WTC11 (cell line): ENCODE data around the gene MCOLN3. TPM values are rescaled to one million over a fixed set of nuclear protein-coding genes. Genes with fewer than 3 reads are reported as not detected.

ENCODE experiments used
- ATAC-seq: fragments of 200-7000 bp; cut with Tn5 transposase; 2 replicates; pipeline ENCODE4 v1.10.0; 2021; ENCODE audit warnings: mild to moderate bottlenecking, moderate library complexity
- CTCF ChIA-PET: fragments of 300-600 bp; sonication (Branson Sonifier 250); formaldehyde crosslinking; loops from one replicate; lab custom pipeline; 2021; ENCODE audit warnings: antibody characterized with exemption; lab: Charles Lee
- POLR2A ChIA-PET: fragments of 350-600 bp; sonication (Branson Sonifier 250); formaldehyde crosslinking; loops from one replicate; lab custom pipeline; 2021; ENCODE audit warnings: antibody characterized with exemption; lab: Charles Lee
- DNase-seq: peaks from one replicate; pipeline ENCODE4 v3.0.0; 2021; ENCODE audit warnings: low spot score
- H3K27ac Mint-ChIP-seq: 2 replicates; pipeline ENCODE4 v1.8.0; 2021; ENCODE audit warnings: mixed read lengths
- H3K27me3 Mint-ChIP-seq: 2 replicates; pipeline ENCODE4 v1.8.0; 2021; ENCODE audit warnings: low read depth, mild to moderate bottlenecking, moderate library complexity, mixed read lengths
- H3K36me3 Mint-ChIP-seq: 2 replicates; pipeline ENCODE4 v1.8.0; 2021; ENCODE audit warnings: mixed read lengths
- H3K4me1 Mint-ChIP-seq: 2 replicates; pipeline ENCODE4 v1.8.0; 2022; ENCODE audit warnings: mixed read lengths
- H3K4me3 Mint-ChIP-seq: 2 replicates; pipeline ENCODE4 v1.8.0; 2021; ENCODE audit warnings: mild to moderate bottlenecking, moderate library complexity, mixed read lengths
- H3K9me3 Mint-ChIP-seq: 2 replicates; pipeline ENCODE4 v1.8.0; 2021; ENCODE audit warnings: mixed read lengths
- ESRRA ChIP-seq: sonication (generic); formaldehyde crosslinking; IDR thresholded peaks from 2 replicates; pipeline ENCODE4 v1.8.1; 2022; ENCODE audit warnings: mild to moderate bottlenecking, missing genetic modification reagents, borderline replicate concordance
- ETV6 ChIP-seq: sonication (generic); formaldehyde crosslinking; IDR thresholded peaks from 2 replicates; pipeline ENCODE4 v1.8.1; 2022; ENCODE audit warnings: mild to moderate bottlenecking, missing genetic modification reagents
- FOXK1 ChIP-seq: sonication (generic); formaldehyde crosslinking; IDR thresholded peaks from 2 replicates; pipeline ENCODE4 v1.8.0; 2022; ENCODE audit warnings: mild to moderate bottlenecking, moderate library complexity, missing genetic modification reagents
- MYBL2 ChIP-seq: sonication (generic); formaldehyde crosslinking; IDR thresholded peaks from 2 replicates; pipeline ENCODE4 v1.8.1; 2023; ENCODE audit warnings: mild to moderate bottlenecking, moderate library complexity, missing genetic modification reagents
- SMAD3 ChIP-seq: sonication (generic); formaldehyde crosslinking; IDR thresholded peaks from 2 replicates; pipeline ENCODE4 v1.8.0; 2022; ENCODE audit warnings: missing genetic modification reagents, mild to moderate bottlenecking, borderline replicate concordance
- total RNA-seq: library from RNA; stranded (reverse); gene quantifications from 3 replicates; pipeline ENCODE4 v1.2.3, GENCODE V29; 2021
- TF ChIP-seq, protein P1 (sequence below): sonication (generic); formaldehyde crosslinking; IDR thresholded peaks from 2 replicates; pipeline ENCODE4 v1.8.1; 2023; ENCODE audit warnings: mild to moderate bottlenecking, missing genetic modification reagents, borderline replicate concordance
- TF ChIP-seq, protein P2 (sequence below): fragments of 250-450 bp; sonication (Bioruptor Pico); conservative IDR thresholded peaks from 2 replicates; pipeline ENCODE4 v1.9.0; 2021; ENCODE audit warnings: mild to moderate bottlenecking
- TF ChIP-seq, protein P3 (sequence below): sonication (generic); formaldehyde crosslinking; IDR thresholded peaks from 2 replicates; pipeline ENCODE4 v1.8.1; 2022; ENCODE audit warnings: low read depth, missing genetic modification reagents, borderline replicate concordance

The MCOLN3 gene
- total RNA-seq, 1 experiment from 2014 or later, result 6.4 TPM

GRCh38 chr1:84968865-84969264 lies 79.4 kb downstream of the MCOLN3 start (continued):
- TF ChIP-seq, protein P1, sequence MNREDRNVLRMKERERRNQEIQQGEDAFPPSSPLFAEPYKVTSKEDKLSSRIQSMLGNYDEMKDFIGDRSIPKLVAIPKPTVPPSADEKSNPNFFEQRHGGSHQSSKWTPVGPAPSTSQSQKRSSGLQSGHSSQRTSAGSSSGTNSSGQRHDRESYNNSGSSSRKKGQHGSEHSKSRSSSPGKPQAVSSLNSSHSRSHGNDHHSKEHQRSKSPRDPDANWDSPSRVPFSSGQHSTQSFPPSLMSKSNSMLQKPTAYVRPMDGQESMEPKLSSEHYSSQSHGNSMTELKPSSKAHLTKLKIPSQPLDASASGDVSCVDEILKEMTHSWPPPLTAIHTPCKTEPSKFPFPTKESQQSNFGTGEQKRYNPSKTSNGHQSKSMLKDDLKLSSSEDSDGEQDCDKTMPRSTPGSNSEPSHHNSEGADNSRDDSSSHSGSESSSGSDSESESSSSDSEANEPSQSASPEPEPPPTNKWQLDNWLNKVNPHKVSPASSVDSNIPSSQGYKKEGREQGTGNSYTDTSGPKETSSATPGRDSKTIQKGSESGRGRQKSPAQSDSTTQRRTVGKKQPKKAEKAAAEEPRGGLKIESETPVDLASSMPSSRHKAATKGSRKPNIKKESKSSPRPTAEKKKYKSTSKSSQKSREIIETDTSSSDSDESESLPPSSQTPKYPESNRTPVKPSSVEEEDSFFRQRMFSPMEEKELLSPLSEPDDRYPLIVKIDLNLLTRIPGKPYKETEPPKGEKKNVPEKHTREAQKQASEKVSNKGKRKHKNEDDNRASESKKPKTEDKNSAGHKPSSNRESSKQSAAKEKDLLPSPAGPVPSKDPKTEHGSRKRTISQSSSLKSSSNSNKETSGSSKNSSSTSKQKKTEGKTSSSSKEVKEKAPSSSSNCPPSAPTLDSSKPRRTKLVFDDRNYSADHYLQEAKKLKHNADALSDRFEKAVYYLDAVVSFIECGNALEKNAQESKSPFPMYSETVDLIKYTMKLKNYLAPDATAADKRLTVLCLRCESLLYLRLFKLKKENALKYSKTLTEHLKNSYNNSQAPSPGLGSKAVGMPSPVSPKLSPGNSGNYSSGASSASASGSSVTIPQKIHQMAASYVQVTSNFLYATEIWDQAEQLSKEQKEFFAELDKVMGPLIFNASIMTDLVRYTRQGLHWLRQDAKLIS, result no peak

GRCh38 chr1:84968101-84968500 lies 80.2 kb downstream of the MCOLN3 start:
- CTCF ChIA-PET, result interaction anchor here (1.5 kb wide), 1 partner anchor 23 kb away, joined by 6 read pairs; no protein-coding TSS in a partner anchor
- no peak for ATAC-seq
- DNase-seq, result no peak
- POLR2A ChIA-PET, result no interaction called here
- no peak for TF ChIP-seq FOXK1 (CRISPR knock-in tag)
- TF ChIP-seq, protein P2, sequence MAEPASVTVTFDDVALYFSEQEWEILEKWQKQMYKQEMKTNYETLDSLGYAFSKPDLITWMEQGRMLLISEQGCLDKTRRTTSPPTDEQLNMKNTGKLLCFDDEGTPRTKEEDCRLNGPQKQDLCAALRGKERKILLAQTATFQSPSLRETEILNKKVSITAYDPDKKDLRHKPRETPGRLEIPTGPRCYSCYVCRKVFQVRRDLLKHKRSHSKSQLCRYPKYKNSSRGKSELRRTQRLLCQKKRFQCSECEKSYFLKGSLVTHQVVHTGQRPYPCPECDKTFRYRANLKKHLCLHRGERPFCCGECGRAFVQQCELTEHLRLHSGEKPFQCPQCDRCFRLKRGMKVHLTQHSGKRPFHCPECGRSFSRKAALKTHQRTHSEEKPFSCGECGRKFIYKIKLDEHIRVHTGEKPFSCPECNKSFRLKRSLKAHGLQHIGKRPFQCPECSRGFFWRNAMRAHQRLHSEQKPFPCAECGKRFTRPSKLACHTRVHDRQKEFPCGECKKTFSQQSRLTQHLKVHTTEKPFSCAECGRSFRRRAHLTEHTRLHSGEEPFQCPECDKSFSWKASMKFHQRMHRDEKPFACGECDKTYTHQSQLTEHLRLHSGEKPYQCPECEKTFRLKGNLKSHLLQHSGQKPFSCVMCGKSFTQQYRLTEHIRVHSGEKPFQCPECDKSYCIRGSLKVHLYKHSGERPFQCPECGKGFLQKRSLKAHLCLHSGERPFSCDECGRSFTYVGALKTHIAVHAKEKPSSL (CRISPR knock-in tag), result no peak
- TF ChIP-seq ESRRA, result no peak
- TF ChIP-seq SMAD3 (CRISPR knock-in tag), result no peak
- TF ChIP-seq, protein P3, sequence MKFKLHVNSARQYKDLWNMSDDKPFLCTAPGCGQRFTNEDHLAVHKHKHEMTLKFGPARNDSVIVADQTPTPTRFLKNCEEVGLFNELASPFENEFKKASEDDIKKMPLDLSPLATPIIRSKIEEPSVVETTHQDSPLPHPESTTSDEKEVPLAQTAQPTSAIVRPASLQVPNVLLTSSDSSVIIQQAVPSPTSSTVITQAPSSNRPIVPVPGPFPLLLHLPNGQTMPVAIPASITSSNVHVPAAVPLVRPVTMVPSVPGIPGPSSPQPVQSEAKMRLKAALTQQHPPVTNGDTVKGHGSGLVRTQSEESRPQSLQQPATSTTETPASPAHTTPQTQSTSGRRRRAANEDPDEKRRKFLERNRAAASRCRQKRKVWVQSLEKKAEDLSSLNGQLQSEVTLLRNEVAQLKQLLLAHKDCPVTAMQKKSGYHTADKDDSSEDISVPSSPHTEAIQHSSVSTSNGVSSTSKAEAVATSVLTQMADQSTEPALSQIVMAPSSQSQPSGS, result no peak
- TF ChIP-seq MYBL2 (CRISPR knock-in tag), result no peak
- no peak for TF ChIP-seq ETV6 (CRISPR knock-in tag)
- no peak overlapping the region for H3K27ac Mint-ChIP-seq
- no peaks in the 10 kb centered on the region for H3K4me1 Mint-ChIP-seq
- peaks cover 8% of the 10 kb centered on the region; the same call in 1 of the 2 replicates for H3K9me3 Mint-ChIP-seq
- H3K36me3 Mint-ChIP-seq, result 0 out of 2 replicates have a peak, but pooled peaks cover 3% of the 10 kb centered on the region
- H3K27me3 Mint-ChIP-seq, result no peaks in the 10 kb centered on the region; the same call in 1 of the 2 replicates
- no peak overlapping the region for H3K4me3 Mint-ChIP-seq

Other genes with a start within 250 kb of the MCOLN3 start
- gene LPAR3, start 155.3 kb downstream of the MCOLN3 start, total RNA-seq, result 26.8 to 33.3 TPM (median 27.6 TPM) in 3 replicates
- 3.8 to 5.4 TPM (median 4.8 TPM) in 3 replicates for gene MCOLN2, start 51.4 kb downstream of the MCOLN3 start, total RNA-seq
- 11.0 to 13.8 TPM (median 11.4 TPM) in 3 replicates for gene SYDE2, start 152.5 kb upstream of the MCOLN3 start, total RNA-seq
- 35.8 to 44.5 TPM (median 40.2 TPM) in 3 replicates for gene C1orf52, start 211.2 kb upstream of the MCOLN3 start, total RNA-seq
- 21.3 to 24.2 TPM (median 21.4 TPM) in 3 replicates for gene BCL10, start 228.1 kb upstream of the MCOLN3 start, total RNA-seq